HG02885 (cell line): ENCODE measurements around the gene CSTF1.
"Not testable (repeated sequence)": the region's sequence is repeated elsewhere in the genome, so short reads cannot be mapped to it uniquely, and the experiment has no call there.

ENCODE experiments used
- ATAC-seq: cut with Tn5 transposase; IDR thresholded peaks from one replicate; pipeline ENCODE4 v1.9.1; 2021; ENCODE audit warnings: mild to moderate bottlenecking; ENCODE audit not compliant: unreplicated experiment, poor library complexity

Gene CSTF1

DNA sequence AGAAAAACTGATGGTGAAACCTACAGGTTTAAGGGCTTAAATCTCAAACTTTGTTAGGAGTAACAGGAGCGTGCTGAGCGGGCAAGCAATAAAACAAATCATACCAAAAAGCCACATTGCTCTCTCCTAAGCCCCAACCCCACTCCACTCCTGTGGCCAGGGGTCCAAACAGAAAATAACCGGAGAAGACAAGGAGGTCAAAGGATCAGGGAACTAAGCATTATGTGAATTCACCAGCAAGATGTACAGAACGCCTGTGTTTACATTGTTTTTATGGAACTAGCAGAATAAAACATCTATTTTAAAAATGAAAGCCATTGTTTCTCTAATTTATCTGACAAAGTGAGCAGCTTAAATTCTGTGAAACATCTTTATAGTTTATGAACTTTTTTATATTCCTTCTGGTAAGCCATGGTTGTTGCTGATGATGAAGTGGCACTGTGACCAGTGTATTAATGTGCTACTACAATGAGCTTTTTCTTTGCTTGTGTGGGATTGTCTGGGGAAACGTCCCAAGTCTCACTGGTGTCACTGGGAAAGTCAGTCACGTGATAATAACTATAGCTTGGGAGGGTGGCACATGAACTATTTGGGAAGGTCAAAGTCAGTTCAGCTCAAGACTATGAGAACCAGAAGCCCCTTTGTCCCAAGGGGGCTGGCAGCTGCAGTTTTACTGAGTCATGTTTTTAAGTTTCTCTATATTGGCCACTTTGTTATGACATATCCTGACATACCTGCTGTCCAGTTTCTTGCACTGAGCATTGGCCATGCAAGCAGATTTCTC, 23.9 kb upstream of the CSTF1 start:
- no peak for ATAC-seq

DNA sequence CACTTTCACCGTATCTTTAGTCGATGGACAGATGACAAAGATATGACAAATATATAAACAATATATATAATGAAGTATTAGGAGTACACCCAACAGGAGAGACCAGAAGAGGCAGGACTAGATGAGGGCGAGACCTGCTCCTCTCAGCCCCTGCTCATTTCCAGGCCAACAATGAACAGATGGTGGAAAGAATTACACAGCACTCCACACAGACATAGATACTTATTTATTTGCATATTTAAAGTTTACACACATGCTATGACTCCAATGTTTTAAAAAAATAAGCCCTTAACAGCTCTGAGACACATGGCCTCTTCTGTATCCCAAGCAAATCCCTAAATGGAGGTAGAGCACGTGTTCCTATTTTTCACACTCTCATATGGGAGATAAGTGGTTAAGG, 23.3 kb upstream of the CSTF1 start:
- ATAC-seq = no peak

DNA sequence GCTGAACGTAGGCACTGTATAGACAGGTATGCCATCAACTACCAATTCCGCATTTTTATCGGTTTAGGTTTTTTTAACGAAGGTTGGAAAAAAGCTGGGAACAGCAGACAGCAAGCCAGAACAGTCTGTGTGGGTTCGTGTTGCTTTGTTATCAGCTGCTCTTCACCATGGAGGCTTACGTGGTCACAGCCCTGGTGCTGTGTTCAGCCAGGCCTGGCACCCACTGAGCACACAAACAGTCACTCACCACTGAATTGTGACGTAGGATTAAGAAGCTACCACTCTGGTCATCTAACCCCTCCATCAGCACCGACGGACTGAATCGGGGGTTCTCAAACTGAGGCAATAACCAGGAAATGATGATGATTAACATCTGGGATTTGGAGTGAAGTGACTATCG, 20.5 kb upstream of the CSTF1 start:
- ATAC-seq = no peak

DNA sequence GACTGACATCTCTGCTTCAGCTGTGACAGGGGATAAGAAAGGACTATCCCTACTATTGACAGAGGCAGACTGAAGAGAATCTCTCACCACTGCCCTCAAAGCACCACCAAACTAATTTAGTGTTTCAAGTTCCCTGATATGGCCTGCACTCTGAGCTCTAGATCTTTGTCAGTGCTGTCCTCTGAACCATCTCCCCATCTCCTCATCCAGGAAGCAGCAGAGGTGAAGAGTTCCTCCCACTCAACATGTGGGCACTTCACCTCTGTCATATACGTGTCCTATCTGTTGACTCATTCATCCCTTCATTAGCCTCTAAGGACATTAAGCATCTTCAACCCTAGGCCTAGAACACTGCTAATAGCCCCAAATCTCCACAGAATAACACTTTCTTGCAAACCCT, 19.6 kb upstream of the CSTF1 start:
- no peak for ATAC-seq

DNA sequence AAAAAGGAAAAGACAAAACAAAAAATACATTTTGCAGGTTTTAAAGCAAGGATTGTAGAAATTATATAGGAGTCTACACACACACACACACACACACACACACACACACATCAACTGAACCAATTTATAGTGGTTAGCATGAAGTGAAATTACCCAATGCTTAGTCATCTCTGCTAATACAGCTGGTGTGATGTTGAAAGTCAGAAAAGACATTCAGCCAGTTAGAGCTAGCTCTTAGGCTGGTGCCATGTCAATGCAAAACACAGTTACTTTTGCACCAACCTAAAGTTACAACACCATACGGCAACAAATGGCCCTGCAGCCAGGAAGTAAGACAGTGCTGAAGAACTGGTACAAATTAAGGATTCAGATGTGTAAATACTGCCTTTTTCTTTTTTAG, 18.5 kb upstream of the CSTF1 start:
- ATAC-seq = no peak

DNA sequence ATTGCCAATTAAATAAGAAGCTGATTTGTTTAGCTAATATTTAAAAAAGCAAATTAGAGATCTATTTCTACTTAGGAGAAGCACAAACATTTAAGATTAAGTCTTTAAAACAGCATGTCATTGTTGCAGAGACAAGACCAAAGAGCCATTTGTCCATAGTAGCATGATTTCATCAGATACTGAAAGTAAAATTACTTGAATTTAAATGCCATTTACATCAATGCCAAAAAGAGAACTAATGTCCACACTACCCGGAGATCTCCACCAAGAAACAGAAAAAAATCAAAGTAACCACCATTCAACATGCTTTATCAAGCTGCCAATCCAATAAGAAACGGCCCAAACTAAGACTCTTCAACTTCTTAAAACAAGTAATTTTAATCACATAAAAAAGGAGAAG, 16.1 kb upstream of the CSTF1 start:
- ATAC-seq = no peak

DNA sequence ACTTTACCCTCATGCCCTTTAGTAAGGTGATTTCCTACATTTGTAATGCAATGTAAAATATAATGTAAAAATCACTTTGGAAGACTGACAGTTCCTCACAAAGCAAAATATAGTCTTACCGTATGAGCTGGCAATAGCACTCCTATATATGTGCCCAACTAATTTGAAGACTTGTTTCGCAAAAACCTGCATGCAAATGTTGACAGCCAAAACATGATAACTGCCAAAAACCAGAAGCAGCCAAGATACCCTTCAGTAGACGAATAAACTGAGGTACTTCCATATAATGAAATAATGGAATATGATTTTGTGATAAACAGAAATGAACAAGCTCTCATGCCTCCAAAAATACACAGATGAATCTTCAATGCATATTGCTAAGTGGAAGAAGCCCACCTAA, 14.1 kb upstream of the CSTF1 start:
- no peak for ATAC-seq

DNA sequence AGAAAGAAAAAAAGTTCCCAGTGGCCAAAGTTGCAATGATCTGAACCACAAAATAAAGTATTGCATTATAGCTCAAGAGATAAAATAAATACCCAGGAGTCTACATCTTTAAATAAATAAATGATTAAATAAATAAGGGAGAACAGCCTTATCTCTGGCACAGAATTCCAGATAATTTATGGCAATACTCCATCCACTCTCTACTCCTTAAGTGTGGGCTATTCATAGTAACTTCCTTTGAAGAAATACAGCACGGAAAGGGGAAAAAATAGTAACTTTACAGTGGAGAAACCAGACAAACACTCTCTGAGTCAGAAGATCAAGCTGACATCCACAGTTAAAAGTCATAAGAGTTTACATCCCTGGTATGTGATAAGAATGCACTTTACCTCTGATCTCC, 12.1 kb upstream of the CSTF1 start:
- ATAC-seq = no peak

DNA sequence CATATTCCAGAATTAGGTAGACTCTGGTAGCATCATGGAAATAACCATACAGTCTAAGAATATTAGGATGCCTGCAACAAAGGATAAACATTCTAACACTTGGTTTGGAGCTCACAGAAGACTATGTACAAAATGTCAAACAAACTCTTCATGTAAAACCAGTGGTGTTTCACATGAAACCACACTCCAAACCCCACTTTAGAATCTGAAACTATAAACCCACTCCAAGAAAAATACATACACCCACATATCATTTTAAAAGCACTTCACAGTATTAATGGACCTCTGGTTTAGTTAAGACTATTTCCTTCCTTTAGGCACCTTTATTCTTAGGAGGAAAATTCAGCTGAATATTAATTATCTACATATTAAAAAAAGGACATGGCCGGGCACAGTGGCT, 10.9 kb upstream of the CSTF1 start:
- ATAC-seq = peak; percentile 66

DNA sequence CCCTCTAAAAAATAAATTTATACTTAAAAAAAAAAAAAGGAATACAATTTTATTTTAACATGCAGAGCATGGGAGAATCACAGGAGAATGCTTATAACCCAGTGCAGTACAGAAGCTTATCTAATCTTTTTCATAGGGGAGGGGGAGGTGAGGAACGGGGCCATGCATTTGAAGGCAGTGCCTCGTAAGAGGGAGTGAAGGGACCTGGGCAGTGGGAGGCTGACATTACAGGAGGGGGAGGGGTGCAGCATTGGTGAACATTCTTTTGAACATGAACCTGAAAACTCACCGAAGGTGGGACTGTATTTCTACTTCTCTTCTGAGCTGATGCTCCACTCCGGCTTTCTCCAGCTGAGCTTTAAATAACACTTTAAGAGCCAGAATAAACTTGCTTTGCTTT, 9.7 kb upstream of the CSTF1 start:
- no peak for ATAC-seq

DNA sequence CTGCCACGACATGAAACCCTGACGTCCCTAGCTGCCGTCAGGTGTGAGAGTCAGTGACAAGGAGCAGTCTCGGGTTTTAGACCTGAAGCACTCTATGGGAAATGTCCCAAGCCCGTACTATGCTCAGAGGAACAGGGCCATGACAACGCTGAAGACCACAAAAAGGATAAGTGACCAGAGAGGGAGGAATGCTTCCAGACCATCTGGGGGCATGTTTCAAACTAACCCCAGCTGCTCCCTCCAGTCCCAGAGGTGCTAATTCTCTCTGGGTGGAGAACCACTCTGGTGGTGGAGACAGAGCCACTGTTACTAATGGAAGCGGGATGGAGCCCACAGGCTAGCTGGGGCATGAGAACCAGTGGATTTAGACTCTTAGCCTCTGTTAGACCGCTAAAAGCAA, 9.1 kb upstream of the CSTF1 start:
- no peak for ATAC-seq

DNA sequence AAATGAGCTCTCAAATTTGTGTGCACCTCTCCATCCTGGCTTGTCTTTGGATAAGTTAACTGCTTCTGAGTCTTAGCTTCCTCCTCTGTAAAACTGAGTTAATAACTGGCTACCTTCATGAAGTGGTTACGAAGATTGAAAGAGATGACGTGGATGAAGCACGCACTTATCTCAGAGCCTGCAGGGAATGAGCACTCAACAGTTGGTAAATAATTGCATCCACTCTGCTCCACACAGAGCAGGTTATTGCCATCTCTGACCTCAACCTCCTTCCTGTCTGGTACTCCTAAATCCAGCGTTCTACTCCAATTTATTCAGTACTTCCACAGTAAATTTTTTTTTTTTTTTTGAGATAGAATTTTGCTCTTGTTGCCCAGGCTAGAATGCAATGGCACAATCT, 7.3 kb upstream of the CSTF1 start:
- no peak for ATAC-seq

DNA sequence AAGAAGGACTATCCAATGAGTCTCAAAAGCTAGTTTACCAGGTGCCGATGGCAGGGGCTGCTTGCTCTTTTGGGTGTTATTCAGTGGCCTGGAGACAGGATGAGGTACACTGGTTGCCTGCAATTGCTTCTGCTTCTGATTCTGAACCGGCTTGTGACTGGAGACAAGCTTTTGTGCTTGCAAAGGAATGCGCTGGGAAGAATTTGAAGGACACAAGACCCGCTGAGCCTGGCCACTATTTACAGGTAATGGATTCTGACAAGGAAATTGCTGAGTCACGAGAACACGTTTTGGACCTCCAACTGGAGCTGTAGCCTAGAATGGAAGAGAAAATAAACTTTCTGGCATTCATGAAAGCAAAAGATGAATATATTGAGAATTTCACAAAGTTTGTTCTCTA, 6.2 kb upstream of the CSTF1 start:
- ATAC-seq = no peak

DNA sequence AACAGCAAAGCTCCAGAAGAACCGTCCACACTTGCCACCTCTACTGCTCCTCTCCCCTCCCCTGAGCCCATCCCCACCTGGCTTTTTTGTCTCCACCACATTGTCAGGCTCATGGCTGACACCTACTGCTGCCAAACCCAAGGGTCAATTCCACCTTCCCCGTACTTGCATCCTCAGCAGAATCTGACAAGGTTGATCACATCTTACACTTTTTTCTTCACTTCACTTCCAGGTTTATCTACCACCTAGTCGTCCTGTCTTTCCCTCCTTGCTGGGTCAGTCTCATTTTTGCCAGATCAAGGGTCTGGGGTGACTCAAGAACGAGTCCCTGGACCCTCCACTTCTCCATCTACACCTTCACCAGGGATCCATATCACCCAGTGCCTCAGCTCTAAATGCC, 3.6 kb upstream of the CSTF1 start:
- no peak for ATAC-seq

DNA sequence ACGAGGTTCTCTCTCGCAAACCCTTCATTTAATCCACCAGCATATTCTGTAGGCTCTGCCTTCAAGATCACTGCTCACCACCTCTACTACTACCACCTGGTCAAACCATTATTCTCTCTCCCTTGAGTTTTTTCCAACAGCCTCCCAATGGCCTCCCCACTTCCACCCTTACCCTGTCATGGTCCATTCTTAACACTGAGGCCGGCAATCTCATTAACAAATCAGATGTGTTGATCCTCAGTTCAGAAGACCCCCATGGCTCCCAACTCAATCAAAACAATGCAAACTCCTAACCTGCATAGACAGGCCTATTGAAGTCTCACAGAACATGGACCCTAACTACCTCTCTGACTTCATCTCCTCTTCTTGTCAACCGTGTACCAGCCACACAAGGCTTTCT, 2.6 kb upstream of the CSTF1 start:
- no peak for ATAC-seq

DNA sequence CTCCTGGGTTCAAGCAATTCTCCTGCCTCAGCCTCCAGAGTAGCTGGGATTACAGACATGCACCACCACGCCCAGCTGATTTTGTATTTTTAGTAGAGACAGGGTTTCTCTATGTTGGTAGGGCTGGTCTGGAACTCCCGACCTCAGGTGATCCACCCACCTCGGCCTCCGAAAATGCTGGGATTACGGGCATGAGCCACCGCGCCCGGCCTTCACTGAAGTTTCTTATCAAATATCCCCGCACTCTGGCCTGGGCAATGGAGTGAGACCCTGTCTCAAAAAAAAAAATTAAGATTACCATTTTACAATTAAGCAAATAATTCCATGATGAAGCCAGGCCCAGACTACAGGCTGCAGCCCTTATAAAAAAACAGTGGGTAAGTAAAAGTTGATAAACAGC, 2.0 kb upstream of the CSTF1 start:
- ATAC-seq = not testable (repeated sequence)

DNA sequence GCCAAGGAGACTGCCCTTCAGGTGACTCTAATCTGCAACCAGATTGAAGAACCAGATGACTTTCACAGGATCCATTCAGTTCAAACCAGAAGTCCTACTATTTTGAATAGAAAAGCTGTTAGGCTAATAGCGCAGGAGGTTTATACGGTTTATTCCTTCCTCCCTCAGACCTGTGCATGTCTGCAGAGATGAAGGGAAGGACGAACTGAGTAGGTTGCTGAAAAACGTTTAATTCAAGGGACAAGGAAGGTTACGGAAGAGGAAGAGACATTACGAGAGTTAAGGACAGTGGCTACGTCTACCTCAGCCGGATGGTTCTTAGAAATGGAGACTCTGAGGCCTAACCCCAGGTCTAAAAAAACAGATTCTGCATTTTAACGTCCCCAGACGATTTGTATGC, 1.4 kb upstream of the CSTF1 start:
- no peak for ATAC-seq

DNA sequence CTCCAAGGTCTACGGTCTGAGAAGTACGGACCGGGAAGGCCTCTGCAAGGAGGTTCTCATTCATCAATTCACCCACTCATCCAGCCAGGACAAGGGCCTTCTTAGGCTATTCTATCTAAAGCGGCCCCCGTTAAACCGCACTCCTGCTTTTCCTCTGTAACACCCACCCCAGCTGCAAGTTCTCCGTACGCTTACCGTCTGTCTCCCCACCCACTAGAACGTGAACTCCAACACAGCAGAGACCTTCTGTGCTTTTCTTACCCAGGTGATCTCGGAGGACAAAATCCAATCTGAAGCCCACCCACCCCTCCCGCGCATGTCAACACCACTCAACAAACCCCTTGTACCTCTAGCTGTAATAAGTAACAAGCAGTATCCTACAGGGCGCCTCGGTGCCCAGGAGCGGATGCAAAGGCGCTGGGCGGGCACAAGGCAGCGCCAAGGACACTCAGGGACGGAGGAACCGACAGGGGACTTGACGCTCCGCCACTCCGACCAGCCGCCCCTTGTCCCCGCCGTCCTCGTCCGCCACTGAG, 781 bp upstream of the CSTF1 start:
- ATAC-seq = peak; percentile 36

DNA sequence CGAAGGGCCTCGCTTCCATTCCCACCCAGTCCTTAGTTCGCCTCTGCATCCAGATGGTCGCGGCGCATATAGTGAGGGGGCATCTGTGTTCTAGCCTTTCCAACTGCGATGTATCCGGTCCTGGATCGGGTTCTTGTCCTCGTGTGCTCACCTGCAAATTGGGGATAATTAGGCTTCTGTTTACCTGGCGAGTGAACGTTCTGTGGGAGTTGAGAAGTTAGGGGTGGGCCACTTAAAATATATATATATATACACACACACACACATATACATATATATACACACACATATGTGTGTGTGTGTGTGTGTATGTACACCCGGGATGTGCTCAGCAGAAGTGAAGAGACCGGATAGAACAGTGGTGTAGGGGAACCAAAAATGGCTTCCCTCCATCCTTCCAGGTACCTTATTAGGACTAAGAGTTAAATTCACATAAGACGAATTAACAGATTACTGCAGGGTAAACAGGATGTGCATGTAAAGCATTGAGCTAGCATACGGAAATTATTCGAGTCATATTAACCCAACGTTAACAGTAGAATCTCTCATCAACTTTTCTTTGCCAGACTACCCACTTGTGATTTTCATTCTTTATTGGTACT, 537 bp downstream of the CSTF1 start:
- no peak for ATAC-seq

DNA sequence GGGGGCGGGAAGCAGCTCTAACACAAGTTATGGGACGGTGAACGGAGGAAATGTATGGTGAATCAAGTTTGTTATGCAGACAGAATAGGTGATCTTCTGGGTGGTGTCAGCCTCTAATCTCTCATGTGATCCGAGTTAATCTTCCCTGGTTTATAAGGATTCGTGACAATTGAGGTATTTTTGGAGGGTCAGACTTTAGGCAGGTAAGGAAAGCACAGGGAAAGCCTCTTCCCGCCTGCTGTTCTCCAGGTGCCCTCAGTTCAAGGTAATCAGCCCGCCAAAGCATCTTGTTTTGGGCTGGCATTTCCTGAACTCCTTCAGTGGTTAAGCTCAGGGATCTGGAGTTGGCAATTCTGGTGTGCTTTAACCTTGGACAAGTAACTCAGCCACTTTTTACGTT, 1.2 kb downstream of the CSTF1 start:
- ATAC-seq = no peak

DNA sequence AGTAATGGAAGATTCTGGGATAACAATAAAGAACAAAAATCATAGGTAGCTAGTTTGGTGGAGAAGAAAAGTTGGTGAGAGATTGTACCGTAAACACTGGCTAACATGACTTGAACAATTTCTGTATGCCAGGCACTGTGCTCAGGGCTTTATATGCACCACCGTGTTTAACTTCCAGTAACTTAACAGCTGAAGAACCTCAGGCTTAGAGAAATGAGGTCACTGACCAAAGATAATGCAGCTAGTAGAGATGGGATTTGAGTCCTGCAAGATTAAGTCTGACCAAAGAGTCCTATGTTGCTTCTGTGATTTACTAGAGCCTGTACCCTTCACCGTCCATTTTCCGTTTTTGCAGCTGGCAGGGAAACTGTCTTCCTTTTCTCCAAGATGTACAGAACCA, 2.7 kb downstream of the CSTF1 start:
- ATAC-seq = no peak

DNA sequence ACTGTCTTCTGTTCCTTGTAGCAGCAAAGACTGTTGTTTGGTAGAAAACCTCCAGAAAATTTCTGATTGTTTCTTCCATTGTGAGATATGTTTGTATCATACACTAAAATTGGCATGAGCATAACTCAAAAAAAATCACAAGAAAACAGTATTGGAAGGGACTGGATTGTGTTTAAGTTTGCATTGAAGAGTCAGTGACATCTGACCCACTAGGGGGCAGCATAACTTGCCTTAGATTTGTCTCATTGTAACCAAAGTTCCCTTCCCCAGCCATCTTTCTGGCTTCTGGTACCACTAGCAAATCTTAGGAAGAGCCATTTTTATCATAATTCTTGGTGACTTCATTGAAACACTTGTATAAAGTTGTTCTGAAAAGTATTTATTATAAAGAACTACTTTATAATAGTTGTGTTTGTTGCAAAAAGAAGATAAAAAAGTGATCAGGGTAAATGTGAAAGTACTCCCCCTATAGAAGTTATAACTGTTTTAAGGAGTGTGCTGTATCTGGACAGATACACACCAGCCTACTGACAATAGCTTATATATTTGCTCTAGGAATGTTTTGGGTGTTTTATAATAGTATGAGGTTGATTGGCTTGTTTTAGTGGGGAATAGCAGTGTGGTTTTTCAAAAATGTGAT, 7.7 kb downstream of the CSTF1 start:
- ATAC-seq = peak; percentile 73
